ENCODE data around the gene SSTR3. TPM values are rescaled to one million over a fixed set of nuclear protein-coding genes. Genes with fewer than 3 reads are reported as not detected.

SSTR3 gene
- total and polyA plus RNA-seq, 2 of the 13 experiments (the other 11 are each of a cell fraction or from before 2014, with no cell fraction given): 0.08 to 0.64 TPM

DNA sequence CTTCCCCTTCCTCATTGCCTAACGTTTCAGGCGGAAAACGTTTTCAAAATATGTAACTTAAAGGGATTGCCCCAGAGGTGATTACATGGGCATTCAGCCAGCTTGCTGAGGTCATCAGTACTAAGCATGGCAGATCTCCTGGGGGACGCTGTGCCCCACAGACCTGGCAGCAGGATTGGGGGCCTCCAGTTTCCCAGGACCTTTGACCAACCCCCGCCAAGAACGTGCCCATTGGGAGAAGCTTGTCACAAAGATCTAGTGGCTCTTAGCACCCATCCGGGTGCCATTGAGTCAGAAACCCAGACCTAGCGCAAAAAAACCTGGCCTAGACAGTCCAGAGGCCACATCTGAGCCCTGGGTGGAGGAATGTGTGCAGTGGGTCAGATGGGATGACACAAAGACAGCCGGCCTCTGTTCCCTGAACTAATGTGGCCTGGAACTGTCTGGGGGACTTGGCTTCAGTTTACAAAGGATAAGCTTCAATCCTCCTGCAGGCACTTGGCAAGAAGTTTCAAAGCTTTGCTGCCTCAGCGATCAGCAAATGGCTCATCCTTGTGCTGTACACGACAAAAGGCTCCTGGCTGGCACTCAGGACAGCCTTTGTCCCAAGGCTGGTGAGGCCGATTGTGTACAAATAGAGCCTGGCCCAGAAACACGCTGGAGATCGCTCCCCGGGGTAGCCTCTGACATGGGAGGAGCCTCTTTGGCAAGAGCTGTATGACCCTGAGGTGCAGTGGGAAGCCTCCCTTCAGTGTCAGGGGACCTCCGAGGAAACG is 33.7 kb downstream of the SSTR3 start (continued):
- TF ChIP-seq ZNF33A (CRISPR knock-in tag; IDR thresholded peaks at IDR 0.05; ENCODE audit: borderline replicate concordance): no peak
- no peak for TF ChIP-seq ZNF670 (CRISPR knock-in tag; IDR thresholded peaks at IDR 0.05; ENCODE audit: borderline replicate concordance)
- no peak for TF ChIP-seq ZC3H4 (CRISPR knock-in tag; IDR thresholded peaks at IDR 0.05; ENCODE audit: borderline replicate concordance)
- 0 out of 2 replicates have a peak, but pooled peaks have one; percentile 8 for TF ChIP-seq ZNF644 (CRISPR knock-in tag; IDR thresholded peaks at IDR 0.05; ENCODE audit: low read depth)
- TF ChIP-seq ZBTB33 (CRISPR knock-in tag; IDR thresholded peaks at IDR 0.05): no peak
- no peak for TF ChIP-seq KDM6A (CRISPR knock-in tag; IDR thresholded peaks at IDR 0.05; ENCODE audit: low read depth)
- TF ChIP-seq CCDC6 (CRISPR knock-in tag; IDR thresholded peaks at IDR 0.05): no peak
- TF ChIP-seq ZMYM2 (CRISPR knock-in tag; IDR thresholded peaks at IDR 0.05): no peak
- TF ChIP-seq REL (CRISPR knock-in tag; conservative IDR thresholded peaks at IDR 0.05): no peak
- TF ChIP-seq ZNF3 (CRISPR knock-in tag; IDR thresholded peaks at IDR 0.05): no peak
- 0 out of 2 replicates have a peak, but pooled peaks have one; percentile 16 for TF ChIP-seq HNF4G (IDR thresholded peaks at IDR 0.05; ENCODE audit: borderline replicate concordance, low read depth, low read length)
- TF ChIP-seq HNF4G (CRISPR knock-in tag; IDR thresholded peaks at IDR 0.05; ENCODE audit: borderline replicate concordance, low read depth): no peak
- TF ChIP-seq IKZF4 (CRISPR knock-in tag; IDR thresholded peaks at IDR 0.05; ENCODE audit: borderline replicate concordance, low read depth, not compliant biosample characterization): no peak
- TF ChIP-seq, protein P1, sequence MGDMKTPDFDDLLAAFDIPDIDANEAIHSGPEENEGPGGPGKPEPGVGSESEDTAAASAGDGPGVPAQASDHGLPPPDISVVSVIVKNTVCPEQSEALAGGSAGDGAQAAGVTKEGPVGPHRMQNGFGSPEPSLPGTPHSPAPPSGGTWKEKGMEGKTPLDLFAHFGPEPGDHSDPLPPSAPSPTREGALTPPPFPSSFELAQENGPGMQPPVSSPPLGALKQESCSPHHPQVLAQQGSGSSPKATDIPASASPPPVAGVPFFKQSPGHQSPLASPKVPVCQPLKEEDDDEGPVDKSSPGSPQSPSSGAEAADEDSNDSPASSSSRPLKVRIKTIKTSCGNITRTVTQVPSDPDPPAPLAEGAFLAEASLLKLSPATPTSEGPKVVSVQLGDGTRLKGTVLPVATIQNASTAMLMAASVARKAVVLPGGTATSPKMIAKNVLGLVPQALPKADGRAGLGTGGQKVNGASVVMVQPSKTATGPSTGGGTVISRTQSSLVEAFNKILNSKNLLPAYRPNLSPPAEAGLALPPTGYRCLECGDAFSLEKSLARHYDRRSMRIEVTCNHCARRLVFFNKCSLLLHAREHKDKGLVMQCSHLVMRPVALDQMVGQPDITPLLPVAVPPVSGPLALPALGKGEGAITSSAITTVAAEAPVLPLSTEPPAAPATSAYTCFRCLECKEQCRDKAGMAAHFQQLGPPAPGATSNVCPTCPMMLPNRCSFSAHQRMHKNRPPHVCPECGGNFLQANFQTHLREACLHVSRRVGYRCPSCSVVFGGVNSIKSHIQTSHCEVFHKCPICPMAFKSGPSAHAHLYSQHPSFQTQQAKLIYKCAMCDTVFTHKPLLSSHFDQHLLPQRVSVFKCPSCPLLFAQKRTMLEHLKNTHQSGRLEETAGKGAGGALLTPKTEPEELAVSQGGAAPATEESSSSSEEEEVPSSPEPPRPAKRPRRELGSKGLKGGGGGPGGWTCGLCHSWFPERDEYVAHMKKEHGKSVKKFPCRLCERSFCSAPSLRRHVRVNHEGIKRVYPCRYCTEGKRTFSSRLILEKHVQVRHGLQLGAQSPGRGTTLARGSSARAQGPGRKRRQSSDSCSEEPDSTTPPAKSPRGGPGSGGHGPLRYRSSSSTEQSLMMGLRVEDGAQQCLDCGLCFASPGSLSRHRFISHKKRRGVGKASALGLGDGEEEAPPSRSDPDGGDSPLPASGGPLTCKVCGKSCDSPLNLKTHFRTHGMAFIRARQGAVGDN (CRISPR knock-in tag; IDR thresholded peaks at IDR 0.05): peak; percentile 51
- TF ChIP-seq RARA (CRISPR knock-in tag; IDR thresholded peaks at IDR 0.05): peak; percentile 34; the same call in 1 of the 2 replicates
- TF ChIP-seq LCORL (IDR thresholded peaks at IDR 0.05): no peak
- TF ChIP-seq LCORL (CRISPR knock-in tag; IDR thresholded peaks at IDR 0.05): 0 out of 2 replicates have a peak, but pooled peaks have one; percentile 24
- TF ChIP-seq ZNF883 (CRISPR knock-in tag; IDR thresholded peaks at IDR 0.05; ENCODE audit: not compliant biosample characterization): no peak
- TF ChIP-seq, protein P2, sequence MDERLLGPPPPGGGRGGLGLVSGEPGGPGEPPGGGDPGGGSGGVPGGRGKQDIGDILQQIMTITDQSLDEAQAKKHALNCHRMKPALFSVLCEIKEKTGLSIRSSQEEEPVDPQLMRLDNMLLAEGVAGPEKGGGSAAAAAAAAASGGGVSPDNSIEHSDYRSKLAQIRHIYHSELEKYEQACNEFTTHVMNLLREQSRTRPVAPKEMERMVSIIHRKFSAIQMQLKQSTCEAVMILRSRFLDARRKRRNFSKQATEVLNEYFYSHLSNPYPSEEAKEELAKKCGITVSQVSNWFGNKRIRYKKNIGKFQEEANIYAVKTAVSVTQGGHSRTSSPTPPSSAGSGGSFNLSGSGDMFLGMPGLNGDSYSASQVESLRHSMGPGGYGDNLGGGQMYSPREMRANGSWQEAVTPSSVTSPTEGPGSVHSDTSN (CRISPR knock-in tag; IDR thresholded peaks at IDR 0.05): no peak
- 0 out of 2 replicates have a peak, but pooled peaks have one; percentile 22 for TF ChIP-seq ZBTB7B (CRISPR knock-in tag; IDR thresholded peaks at IDR 0.05)
- 0 out of 2 replicates have a peak, but pooled peaks have one; percentile 8 for TF ChIP-seq FOSL2 (CRISPR knock-in tag; IDR thresholded peaks at IDR 0.05)
